ENCODE measurements around the gene PRDM15. TPM values are rescaled to one million over a fixed set of nuclear protein-coding genes. Genes with fewer than 3 reads are reported as not detected.

PRDM15 gene
- total and polyA plus RNA-seq, 2 donors (not counting 3 experiments of a cell fraction or from before 2014, with no cell fraction given), result 11.8 to 12.9 TPM

GRCh38 chr21:41903559-41904351 lies 24.6 kb upstream of the PRDM15 start:
- POLR2A ChIA-PET, result no interaction called here

More at GRCh38 chr21:41903559-41904351, 24.6 kb upstream of the PRDM15 start:
- Histone ChIP-seq H3K9ac (replicated peaks; ENCODE audit: extremely low read depth, insufficient read depth, low read length) (no peak overlapping the region), H3K27ac (ENCODE audit: insufficient read depth, low read depth, low read length) (no peak overlapping the region), H2AFZ (ENCODE audit: low read depth, low read length) (no peak overlapping the region), H3K4me2 (ENCODE audit: insufficient read depth, low read length) (no peak overlapping the region), H3K36me3 (ENCODE audit: control insufficient read depth in 2 of 2, extremely low read depth in 1 of 2, insufficient read depth in 2 of 2, low read length in 2 of 2) (peaks cover 18 to 52% of the 10 kb centered on the region in 2 experiments), H3K9me3 (replicated peaks; ENCODE audit: control insufficient read depth, insufficient read depth, low read length) (no peaks in the 10 kb centered on the region), H3K4me3 (replicated peaks in 1 of 3; ENCODE audit: insufficient read depth in 1 of 3, low read depth in 1 of 3, low read length in 3 of 3) (no peak overlapping the region), H3K9me1 (replicated peaks; ENCODE audit: control insufficient read depth, extremely low read depth, insufficient read depth, low read length) (no peaks in the 10 kb centered on the region), H4K20me1 (replicated peaks; ENCODE audit: control insufficient read depth, extremely low read depth, insufficient read depth, low read length) (no peaks in the 10 kb centered on the region), H3K4me1 (ENCODE audit: control insufficient read depth, extremely low read depth, insufficient read depth, low read length) (no peaks in the 10 kb centered on the region), H3K27me3 (ENCODE audit: control insufficient read depth in 2 of 2, insufficient read depth in 2 of 2, low read length in 2 of 2) (no peaks in the 10 kb centered on the region), H3K79me2 (ENCODE audit: control insufficient read depth, insufficient read depth, low read length) (no peaks in the 10 kb centered on the region)
- no TSS peak for BruUV-seq (replicated peaks)
- FAIRE-seq (no peak), DNase-seq (ENCODE audit: low read depth, low spot score) (no peak)
- intact Hi-C loops (cut with micrococcal nuclease), result no loop called here
- dilution Hi-C loops (cut with MboI; ENCODE audit: extremely low pct_ligation_motif_present, low sequenced_read_pairs), result no loop called here
- CTCF ChIA-PET, result interaction anchor here (1.3 kb wide), 1 partner anchor 204 kb away, joined by 4 read pairs; no protein-coding TSS in a partner anchor
- TF ChIP-seq POLR2A (IDR thresholded peaks at IDR 0.05; ENCODE audit: low read depth, low read length), result no peak
- no peak for TF ChIP-seq MYC (IDR thresholded peaks at IDR 0.05; ENCODE audit: low read depth, low read length)
- no peak for TF ChIP-seq GATA2 (IDR thresholded peaks at IDR 0.05; ENCODE audit: insufficient read depth, insufficient read length, low read depth, low read length)
- no peak for TF ChIP-seq CTCF (IDR thresholded peaks at IDR 0.05; ENCODE audit: extremely low read depth in 1 of 2, insufficient read depth in 1 of 2, low read depth in 1 of 2, low read length in 2 of 2)
- no peak for TF ChIP-seq EZH2 (IDR thresholded peaks at IDR 0.05; ENCODE audit: borderline replicate concordance, low read depth, low read length, severe bottlenecking)
- TF ChIP-seq POLR2AphosphoS5 (IDR thresholded peaks at IDR 0.05; ENCODE audit: insufficient read depth, low read depth, low read length), result no peak
- TF ChIP-seq FOS (IDR thresholded peaks at IDR 0.05; ENCODE audit: borderline replicate concordance, insufficient read depth, low read length), result no peak
- no peak for TF ChIP-seq JUN (IDR thresholded peaks at IDR 0.05; ENCODE audit: borderline replicate concordance, insufficient read depth, insufficient read length, low read depth)
- no peak for TF ChIP-seq MAX (IDR thresholded peaks at IDR 0.05; ENCODE audit: insufficient read depth, insufficient read length)
